GM21576 (cell line): ENCODE data around the gene CPHXL.

Experiments
- ATAC-seq: cut with Tn5 transposase; IDR thresholded peaks from one replicate; pipeline ENCODE4 v1.9.1; 2021; ENCODE audit warnings: mild to moderate bottlenecking, moderate library complexity; ENCODE audit not compliant: unreplicated experiment

Gene CPHXL

DNA sequence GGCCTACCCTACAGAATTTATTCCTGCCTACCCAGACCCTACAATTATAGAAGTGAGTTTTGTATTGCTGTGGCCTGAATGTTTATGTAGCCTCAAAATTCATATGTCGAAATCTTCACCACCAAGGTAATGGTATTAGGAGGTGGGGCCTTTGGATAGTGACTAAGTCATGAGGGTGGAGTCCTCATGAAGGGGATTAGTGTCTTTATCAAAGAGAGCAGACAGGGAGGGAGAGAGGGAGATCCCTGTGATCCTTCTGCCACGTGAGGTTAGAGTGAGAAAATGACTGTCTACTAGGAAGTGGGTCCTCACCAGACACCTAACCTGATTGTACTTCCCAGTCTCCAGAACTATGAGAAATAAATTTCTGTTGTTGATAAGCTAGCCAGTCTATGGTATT lies 24.0 kb downstream of the CPHXL start:
- no peak for ATAC-seq

DNA sequence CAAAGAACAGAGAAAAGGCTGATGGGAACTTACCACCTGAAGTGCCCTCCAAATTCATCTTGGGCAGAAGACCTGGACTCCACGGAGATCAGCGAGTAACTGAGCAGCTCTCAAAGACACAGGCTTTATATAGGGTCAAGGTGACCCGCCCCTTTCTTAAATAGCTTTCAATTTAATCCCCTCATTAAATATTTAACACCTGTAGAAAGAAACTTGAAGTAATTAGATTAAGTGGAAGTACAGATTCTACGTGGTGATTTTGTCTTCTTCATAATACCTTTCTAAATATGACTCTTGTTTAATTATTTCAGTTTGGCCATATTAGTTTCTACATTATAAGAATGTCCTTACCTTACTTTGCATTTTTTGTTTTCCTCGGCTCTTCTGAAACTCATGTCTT lies 24.9 kb downstream of the CPHXL start, which contains the start of gene DUXB:
DUXB (minus strand) TSS at position 101 of the 400 bp plus-strand sequence; CDS start at position 58, 43 bp downstream.
- ATAC-seq = no peak

DNA sequence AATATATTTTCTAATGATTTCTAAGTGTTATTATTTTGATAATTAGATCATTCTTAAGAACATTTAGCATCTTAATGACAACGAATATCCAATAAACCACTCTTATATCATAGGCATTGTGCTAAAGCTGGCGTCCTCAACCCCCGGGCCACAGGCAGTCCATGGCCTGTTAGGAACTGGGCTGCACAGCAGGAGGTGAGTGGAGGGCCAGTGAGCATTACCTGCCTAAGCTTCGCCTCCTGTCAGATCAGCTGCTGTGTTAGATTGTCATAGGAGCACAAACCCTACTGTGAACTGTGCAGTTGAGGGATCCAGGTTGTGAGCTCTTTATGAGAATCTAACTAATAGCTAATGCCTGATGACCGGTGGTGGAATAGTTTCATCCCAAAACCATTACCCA lies 28.7 kb downstream of the CPHXL start:
- no peak for ATAC-seq

DNA sequence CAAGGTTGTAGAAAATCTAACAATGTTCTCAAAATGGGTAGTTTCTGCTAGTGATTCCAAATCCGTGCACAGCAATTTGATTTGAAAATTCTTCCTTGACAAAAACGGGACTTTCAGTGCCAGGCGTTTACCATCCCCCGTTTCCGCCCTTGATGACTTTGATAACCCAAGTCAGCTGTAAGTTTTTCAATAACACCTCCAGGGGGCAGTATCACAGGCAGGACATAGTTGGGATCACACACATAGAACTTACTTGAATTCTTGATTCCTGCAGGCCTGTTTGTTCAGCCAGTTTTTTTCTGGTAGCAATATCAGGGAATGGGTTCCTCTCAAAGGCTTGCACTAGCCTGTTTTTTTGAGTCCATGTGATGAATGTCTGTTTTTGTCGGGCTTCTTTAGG lies 30.6 kb downstream of the CPHXL start:
- ATAC-seq = no peak

DNA sequence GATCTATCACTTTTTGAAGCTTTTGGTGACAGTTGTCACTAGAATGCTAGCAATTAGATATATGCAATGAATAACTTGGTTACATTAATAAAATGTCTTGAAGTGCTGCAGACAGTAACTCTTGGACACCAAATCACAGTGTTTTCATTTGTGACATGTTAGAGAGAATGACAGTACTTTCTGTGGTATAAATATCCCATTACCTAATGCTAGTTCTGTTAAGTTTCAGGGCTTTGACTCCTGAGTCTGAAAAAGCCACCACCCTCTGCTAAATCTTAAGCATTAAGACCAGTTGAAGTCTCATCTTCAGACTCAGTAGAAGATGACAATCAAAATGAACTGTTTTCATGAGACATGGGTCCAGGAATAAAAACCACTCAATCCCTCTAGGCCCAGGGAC lies 38.9 kb downstream of the CPHXL start:
- no peak for ATAC-seq

- no peak for ATAC-seq
These were observed 44.0 kb downstream of the CPHXL start for GRCh38 chr16:75682308-75682707.

GRCh38 chr16:75679366-75679765 lies 46.9 kb downstream of the CPHXL start:
- no peak for ATAC-seq

GRCh38 chr16:75676909-75677308 lies 49.4 kb downstream of the CPHXL start, which contains the start of gene CPHXL2:
CPHXL2 (minus strand) TSS chr16:75677009; CDS start chr16:75676999, 10 bp downstream.
- ATAC-seq = no peak

DNA sequence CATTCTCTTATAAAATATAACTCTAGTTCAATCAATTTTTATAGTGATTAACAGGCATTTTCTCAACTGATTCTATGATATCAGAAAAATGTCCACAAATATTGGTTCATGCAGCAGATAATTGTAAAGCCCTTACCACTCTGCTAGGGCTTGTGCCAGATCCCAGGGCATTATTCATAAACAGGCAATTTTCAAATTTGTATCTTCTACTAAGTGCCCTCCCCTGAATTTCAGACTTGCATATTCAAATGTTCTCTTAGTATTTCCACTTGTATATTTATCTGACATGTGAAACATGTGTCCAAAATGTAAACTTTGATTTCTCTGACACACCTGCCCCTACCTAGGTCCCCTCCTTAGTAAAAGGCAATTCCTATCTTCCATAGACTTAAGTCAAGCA lies 58.8 kb downstream of the CPHXL start:
- no peak for ATAC-seq
